ENCODE data around the gene SLC31A1.

DNA sequence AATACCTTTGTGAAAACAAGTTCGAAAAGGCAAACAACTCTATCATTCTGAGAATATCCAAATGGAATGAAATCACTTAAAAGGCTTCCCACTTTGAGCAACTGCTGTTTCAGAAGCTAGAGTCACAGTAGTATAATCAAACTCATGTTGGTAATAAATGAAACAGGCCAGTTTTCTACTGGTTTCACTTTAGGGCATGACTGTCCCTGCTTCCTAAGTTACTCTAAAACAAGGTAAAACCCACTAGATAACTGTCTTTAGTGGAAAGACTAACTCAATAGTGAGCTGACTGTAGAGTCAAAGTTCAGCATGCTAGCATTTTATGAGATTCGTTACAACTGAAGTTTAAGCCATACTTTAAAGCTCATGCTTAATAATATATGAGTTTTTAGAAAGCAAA, 48.0 kb downstream of the SLC31A1 start:
- TF ChIP-seq, protein P1, sequence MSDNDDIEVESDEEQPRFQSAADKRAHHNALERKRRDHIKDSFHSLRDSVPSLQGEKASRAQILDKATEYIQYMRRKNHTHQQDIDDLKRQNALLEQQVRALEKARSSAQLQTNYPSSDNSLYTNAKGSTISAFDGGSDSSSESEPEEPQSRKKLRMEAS (IDR thresholded peaks at IDR 0.05) = no peak
- TF ChIP-seq, protein P2, sequence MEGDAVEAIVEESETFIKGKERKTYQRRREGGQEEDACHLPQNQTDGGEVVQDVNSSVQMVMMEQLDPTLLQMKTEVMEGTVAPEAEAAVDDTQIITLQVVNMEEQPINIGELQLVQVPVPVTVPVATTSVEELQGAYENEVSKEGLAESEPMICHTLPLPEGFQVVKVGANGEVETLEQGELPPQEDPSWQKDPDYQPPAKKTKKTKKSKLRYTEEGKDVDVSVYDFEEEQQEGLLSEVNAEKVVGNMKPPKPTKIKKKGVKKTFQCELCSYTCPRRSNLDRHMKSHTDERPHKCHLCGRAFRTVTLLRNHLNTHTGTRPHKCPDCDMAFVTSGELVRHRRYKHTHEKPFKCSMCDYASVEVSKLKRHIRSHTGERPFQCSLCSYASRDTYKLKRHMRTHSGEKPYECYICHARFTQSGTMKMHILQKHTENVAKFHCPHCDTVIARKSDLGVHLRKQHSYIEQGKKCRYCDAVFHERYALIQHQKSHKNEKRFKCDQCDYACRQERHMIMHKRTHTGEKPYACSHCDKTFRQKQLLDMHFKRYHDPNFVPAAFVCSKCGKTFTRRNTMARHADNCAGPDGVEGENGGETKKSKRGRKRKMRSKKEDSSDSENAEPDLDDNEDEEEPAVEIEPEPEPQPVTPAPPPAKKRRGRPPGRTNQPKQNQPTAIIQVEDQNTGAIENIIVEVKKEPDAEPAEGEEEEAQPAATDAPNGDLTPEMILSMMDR (IDR thresholded peaks at IDR 0.05; ENCODE audit: control extremely low read depth in 1 of 3, insufficient read depth in 1 of 3, low read depth in 1 of 3, low read length in 3 of 3) = no peak
- TF ChIP-seq EZH2 (IDR thresholded peaks at IDR 0.05; ENCODE audit: low read depth, low read length, severe bottlenecking) = no peak
